ENCODE results near the gene FGF14.
A peak's percentile ranks its signal among the peaks of the same experiment; 100 is the strongest.

Gene FGF14

DNA sequence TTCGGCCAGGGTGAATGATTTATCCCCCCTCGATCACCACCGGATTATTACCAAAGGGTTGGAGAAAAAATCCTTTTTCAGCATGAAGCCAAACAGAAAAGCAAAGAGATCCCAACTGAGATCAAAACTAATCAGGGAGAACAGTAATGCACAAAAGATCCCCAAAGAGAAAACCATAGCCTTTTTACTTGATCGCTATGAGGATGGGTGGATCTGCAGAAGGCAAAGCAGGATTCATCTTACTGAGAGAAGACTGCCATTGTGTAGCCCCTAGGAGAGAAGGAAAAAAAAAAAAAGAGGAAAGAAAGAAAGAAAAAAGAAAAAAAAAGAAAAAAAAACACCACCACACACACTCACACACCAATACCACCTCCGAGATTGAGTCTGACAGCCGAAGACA is at the start of gene FGF14:
Gene FGF14 (minus strand): TSS at position 283 of the 400 bp plus-strand sequence.
- no peak for DNase-seq (ENCODE audit: low spot score)

- DNase-seq (ENCODE audit: low spot score): no peak
Measured at GRCh38 chr13:102443249-102443648, 41.4 kb upstream of the FGF14 start.

- DNase-seq (ENCODE audit: low spot score): no peak
Measured at GRCh38 chr13:102441085-102441484, 39.2 kb upstream of the FGF14 start.

- no peak for DNase-seq (ENCODE audit: low spot score)
Measured at GRCh38 chr13:102440259-102440936, 38.5 kb upstream of the FGF14 start.

DNA sequence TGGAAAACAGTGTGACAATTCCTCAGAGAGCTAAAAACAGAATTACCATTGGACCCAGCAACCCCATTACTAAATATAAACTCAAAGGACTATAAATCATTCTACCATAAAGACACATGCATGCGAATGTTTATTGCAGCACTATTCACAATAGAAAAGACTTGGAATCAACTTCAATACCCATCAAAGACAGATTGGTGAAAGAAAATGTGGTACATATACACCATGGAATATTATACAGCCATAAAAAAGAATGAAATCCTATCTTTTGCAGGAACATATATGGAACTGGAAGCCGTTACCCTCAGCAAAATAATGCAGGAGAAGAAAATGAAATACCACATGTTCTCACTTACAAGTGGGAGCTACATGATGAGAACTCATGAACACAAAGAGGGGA is 20.8 kb upstream of the FGF14 start:
- DNase-seq (ENCODE audit: low spot score): no peak

- no peak for DNase-seq (ENCODE audit: low spot score)
Measured at GRCh38 chr13:102405499-102406100, 3.8 kb upstream of the FGF14 start.

- DNase-seq (ENCODE audit: low spot score): peak; percentile 16
Measured at GRCh38 chr13:102402290-102402689, 442 bp upstream of the FGF14 start.

- no peak for DNase-seq (ENCODE audit: low spot score)
Measured at GRCh38 chr13:102401265-102401664, 583 bp downstream of the FGF14 start.

- DNase-seq (ENCODE audit: low spot score): peak; percentile 18
Measured at GRCh38 chr13:102400675-102401145, 1.1 kb downstream of the FGF14 start.

- DNase-seq (ENCODE audit: low spot score): peak; percentile 26
Measured at GRCh38 chr13:102399791-102400674, 1.8 kb downstream of the FGF14 start.

GRCh38 chr13:102395939-102396338 is 5.9 kb downstream of the FGF14 start:
- no peak for DNase-seq (ENCODE audit: low spot score)

DNA sequence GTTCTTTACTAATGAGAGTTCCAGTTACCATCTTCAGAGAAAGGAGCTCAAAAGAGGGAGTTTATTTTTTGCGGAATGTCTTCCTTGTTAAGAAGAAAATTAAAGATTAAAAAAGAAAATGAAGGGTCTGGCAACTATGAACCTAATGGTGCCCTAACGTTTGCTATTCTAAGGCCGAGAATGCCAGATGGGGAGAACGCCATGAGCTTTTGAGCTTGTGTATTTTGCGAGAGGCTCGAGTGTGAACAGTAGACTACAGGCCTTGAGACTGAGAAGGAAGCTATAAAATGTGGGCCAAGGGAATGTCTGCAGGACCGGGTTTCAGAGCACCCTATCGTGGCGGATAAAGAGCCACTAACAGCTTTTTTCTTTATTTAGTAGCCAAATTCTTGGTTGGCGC is 6.7 kb downstream of the FGF14 start:
- no peak for DNase-seq (ENCODE audit: low spot score)

DNA sequence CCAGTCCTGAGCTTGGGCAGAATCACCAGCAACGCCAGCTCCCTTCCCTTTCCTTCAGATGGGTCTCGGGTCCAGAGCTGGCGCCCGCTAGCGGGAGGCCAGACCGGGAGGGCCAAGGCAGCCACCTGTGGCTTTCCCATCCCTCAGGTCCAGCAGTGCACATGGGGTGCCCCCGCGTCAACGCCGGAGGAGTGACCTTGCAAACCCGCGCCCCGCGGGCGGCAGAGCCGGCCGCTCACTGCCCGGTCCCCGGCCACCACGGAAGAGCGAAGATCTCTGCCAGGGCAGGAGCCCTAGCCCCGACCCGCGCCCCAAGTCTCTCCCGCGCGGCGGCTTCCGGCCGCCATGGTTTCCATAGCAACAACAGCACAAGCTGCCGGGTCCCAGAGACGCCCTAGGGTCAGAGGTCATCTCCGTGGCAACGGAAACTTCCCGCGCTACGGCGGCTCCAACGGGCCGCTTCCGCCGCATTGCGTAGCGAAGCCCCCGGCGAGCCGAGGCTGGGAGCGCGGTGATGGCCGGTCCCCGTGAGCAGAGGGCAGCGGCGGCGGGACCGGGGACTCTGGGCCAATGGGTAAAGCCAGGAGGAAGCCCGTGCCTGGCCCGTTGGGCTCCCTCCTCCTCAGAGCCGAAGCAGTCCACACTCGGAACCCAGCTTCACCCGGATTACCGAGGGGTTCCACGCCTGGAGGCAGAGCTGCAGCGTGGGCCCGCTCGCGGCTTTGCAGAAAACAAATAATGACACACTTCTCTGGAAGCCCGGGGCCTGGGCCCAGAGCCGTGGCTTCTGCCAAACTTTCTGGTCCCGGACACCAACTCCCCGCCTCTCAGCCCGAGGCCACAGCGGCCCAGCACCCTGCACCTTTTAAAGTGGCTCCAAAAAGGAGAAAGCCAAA is 7.4 kb downstream of the FGF14 start:
- DNase-seq (ENCODE audit: low spot score): peak; percentile 90

DNA sequence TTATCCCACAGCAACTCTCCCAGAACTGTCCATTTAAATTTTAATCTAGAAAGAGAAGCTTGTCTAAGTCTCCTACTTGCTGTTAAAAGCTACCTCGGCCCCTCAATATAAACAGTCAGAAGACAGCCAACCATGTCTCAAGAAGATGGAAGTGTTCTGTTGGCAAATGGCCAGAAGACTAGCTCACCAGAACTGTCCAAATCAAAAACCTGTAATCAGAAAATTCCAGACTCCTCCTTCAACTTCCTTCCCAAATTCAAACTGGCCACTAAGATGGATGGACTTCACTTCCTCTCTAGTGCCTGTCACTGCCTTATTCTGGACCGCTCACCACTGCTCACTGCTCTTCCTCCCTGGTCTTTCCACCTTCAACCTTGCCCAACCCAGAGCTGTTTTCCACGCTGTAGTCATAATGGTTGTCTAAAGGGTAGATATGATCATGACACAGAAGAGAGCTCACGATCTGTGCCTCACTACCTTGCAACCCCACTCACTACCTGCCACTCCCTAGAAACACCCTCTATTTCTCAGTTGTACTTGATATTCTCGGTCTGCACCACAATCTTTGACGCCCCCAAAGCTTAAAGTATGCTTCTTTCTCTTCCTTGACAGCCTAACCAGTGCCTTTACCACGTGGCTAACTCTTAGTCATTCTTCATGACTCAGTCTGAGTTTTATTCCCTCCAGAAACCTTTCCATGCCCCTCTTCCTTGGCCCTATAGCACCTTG is 9.2 kb downstream of the FGF14 start:
- DNase-seq (ENCODE audit: low spot score): no peak

DNA sequence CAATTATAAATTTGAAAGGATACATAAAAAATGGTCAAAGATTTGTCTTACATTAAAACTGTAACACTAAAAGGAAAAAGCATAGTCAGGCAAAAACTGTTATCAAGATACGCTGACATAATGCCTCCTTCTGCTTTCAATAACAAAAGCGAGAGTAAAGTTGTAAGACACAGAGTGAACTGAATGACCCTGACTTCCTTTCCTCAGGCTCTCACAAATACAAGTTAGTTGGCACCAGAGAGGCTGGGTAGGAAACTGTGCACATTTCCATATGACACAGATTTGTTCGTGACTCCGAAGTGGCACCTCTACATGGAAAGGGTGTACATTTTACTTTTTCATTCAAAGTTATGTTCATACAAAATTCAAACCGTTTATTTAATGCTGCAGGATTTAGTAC is 15.4 kb downstream of the FGF14 start:
- DNase-seq (ENCODE audit: low spot score): no peak

DNA sequence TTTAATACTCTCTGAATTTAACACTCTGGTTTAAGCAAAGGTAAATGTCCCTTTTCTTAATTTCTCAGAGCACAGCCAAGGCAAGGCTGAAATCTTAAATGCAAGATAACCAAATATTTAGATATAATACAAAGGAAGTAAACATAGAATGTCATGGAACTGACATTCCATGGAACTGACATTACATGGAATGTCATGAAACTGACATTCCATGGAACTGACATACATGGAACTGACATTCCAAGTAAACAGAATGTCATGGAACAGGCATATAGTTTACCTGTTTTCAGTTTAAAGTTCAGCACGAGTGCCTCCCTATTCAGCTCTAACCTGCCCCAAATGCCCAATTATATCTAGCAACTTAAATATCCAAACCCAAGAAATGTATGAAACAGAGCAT is 21.8 kb downstream of the FGF14 start:
- DNase-seq (ENCODE audit: low spot score): no peak

- DNase-seq (ENCODE audit: low spot score): no peak
Measured at GRCh38 chr13:102376318-102376717, 25.5 kb downstream of the FGF14 start.

GRCh38 chr13:102374726-102375125 is 27.1 kb downstream of the FGF14 start:
- no peak for DNase-seq (ENCODE audit: low spot score)

- no peak for DNase-seq (ENCODE audit: low spot score)
Measured at GRCh38 chr13:102374233-102374632, 27.6 kb downstream of the FGF14 start.

DNA sequence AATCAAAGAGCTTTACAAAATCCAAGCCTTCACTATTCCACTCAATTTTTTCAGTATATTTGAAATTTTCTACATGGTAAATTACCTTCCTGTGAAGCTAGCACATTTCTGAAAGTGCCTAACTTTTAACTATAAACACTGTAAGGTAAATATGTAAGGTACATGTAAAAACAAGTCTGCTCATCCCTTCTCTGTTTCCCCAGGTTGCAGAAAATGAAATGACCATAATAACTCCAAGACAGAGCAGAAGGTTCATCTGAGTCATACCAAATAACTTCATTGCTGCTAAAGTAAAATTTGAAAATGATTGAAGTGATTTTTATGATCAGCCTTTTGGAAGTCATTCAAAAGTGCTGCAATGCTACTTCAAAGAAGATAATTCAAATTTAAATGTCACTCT is 28.6 kb downstream of the FGF14 start:
- DNase-seq (ENCODE audit: low spot score): no peak

- no peak for DNase-seq (ENCODE audit: low spot score)
Measured at GRCh38 chr13:102369302-102369701, 32.5 kb downstream of the FGF14 start.
